Natural killer cell treated with Interleukin-12 subunit alpha and Interleukin-12 subunit beta and Interleukin-15 and Interleukin-18, amount 100 ng/mL, for 72 hours (primary cell): ENCODE results near the gene CYP4F8. TPM values are rescaled to one million over a fixed set of nuclear protein-coding genes. Genes with fewer than 3 reads are reported as not detected.
"Not testable (repeated sequence)": the region's sequence is repeated elsewhere in the genome, so short reads cannot be mapped to it uniquely, and the experiment has no call there.

Source experiments
- ATAC-seq, 2 donors: fragments of 150-1000 bp; cut with Tn5 transposase in 1 of 2; sonication (Bioruptor Pico), chemical (Tn5 transposase) in 1 of 2; 2 replicates each; pipeline ENCODE4 v1.10.0; 2021
- DNase-seq: peaks from one replicate; pipeline ENCODE4 v3.0.0; 2022; ENCODE audit warnings: low spot score
- H3K27ac Mint-ChIP-seq, 2 donors: 1 replicate in 1 of 2; 2 replicates in 1 of 2; pipeline ENCODE4 v1.8.0; 2022; ENCODE audit warnings: mixed read lengths in 2 of 2, mild to moderate bottlenecking in 1 of 2, moderate library complexity in 1 of 2
- H3K27me3 Mint-ChIP-seq, 2 donors: 1 replicate in 1 of 2; 2 replicates in 1 of 2; pipeline ENCODE4 v1.8.0; 2022; ENCODE audit warnings: mixed read lengths in 2 of 2
- H3K36me3 Mint-ChIP-seq: one replicate; pipeline ENCODE4 v1.8.0; 2022; ENCODE audit warnings: mixed read lengths
- H3K4me1 Mint-ChIP-seq, 2 donors: 1 replicate in 1 of 2; 2 replicates in 1 of 2; pipeline ENCODE4 v1.8.0; 2022; ENCODE audit warnings: low read depth in 2 of 2, mixed read lengths in 2 of 2, mild to moderate bottlenecking in 1 of 2
- H3K4me3 Mint-ChIP-seq: one replicate; pipeline ENCODE4 v1.8.0; 2022; ENCODE audit warnings: mixed read lengths
- H3K9me3 Mint-ChIP-seq: 2 replicates; pipeline ENCODE4 v1.8.0; 2022; ENCODE audit warnings: mixed read lengths
- total RNA-seq, 2 donors: library from RNA; stranded (reverse); gene quantifications; one replicate each; pipeline ENCODE4 v1.2.3, GENCODE V29; 2022

The CYP4F8 gene
- total RNA-seq, 2 donors from 2014 or later, result not detected

DNA sequence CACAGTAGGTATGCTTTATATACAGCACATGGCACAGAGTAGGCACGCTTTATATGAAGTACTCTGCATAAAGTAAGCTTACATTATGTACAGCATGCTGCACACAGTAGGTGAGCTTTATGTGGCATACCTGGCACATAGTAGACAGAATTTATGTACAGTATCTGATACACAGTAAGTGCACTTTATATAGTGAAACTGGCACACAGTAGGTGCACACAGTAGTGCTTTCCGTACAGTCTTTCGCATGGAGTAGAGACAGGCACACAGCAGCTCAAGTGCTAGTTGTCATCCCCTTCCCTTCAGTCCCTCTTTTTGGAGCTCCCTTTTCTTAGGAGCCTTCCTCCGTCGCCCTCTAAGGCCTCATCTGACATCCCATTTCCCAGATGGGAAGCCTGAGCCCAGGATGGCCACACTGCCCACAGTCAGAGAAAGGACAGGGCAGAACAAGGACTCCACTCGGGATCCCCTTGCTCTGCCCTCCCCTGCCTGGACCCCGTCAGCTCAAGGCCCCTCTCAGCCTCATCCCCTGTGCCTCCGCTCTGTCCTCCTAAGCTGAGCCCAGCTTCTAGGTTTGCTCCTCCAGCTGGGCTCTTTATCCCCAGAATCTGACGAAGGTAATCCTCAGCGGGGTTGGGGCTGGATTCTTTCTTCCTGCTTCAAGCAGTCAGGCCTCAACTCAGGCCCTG is 57.0 kb downstream of the CYP4F8 start:
- no peak overlapping the region for H3K27ac Mint-ChIP-seq
- ATAC-seq, result no peak
- H3K4me3 Mint-ChIP-seq, result no peak overlapping the region

DNA sequence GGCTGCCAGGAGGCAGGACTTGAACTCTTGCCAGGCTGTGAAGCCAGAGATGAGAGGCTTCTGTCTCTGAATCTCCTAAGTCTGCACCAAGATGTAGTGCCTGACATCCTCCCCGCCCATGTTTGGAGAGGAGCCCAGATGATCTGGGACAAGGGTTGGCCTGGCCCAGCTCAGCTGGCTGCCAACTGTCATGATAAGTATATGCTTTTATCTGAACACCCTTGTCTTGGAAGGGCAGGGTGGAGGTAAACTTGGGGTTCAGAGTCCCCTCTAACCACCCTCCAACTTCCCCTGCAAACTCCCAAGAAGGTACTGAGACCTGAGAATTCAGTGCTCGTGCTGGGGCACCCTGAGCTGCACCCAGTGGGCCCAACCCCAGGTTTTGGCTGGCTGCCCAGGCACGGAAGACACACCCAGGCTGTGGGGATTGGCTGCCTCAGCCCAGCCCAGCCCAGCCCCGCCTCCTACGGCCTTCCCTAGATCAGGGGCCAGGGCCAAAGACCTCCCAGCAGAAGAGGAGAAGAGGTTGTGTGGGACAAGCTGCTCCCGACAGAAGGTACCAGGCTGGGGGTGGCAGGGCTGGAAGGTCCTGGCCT is 57.7 kb downstream of the CYP4F8 start, which contains the start of gene CYP4F12:
Gene CYP4F12, plus strand, starts transcription at position 508 of the 596 bp plus-strand sequence. CDS start 443 bp downstream, outside the sequence.
- Mint-ChIP-seq H3K9me3 (peaks cover 3% of the 10 kb centered on the region), H3K4me1 (peaks cover 0 to 6% of the 10 kb centered on the region in 2 donors), H3K27ac (no peak within 1 kb of the TSS), H3K36me3 (peaks cover 4% of the 10 kb centered on the region), H3K27me3 (peaks cover 3 to 12% of the 10 kb centered on the region in 2 donors), H3K4me3 (no peak within 1 kb of the TSS)
- no peak for DNase-seq
- peak; percentile 32 to 45 for ATAC-seq

More for the DNA sequence above, 57.0 kb downstream of the CYP4F8 start:
- no peak for DNase-seq
- Mint-ChIP-seq H3K9me3 (no peaks in the 10 kb centered on the region), H3K27me3 (peaks cover 0 to 6% of the 10 kb centered on the region in 2 donors), H3K4me1 (peaks cover 0 to 6% of the 10 kb centered on the region in 2 donors), H3K36me3 (no peaks in the 10 kb centered on the region)

DNA sequence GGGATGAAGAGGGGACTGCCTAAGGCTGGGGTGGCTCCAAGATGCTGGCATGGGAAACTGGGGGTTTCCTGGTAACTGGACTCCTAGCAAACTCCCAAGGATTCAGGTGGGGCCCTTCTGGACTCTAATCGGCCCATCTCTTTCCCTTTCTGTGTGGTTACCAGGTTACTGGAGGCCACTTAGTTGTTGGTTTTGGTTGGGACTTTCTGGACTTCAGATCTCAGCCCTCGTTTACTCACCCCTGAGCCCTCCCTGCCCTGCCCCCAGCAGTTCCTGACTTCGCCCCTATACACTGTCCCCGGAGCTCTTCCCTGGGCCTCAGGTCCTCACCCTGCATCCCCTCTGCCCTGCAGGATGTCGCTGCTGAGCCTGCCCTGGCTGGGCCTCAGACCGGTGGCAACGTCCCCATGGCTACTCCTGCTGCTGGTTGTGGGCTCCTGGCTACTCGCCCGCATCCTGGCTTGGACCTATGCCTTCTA is 58.2 kb downstream of the CYP4F8 start:
- DNase-seq (no peak), ATAC-seq (peak; percentile 15 to 18)
- Mint-ChIP-seq H3K27me3 (peaks cover 8 to 18% of the 10 kb centered on the region in 2 donors), H3K4me3 (no peak overlapping the region), H3K4me1 (peaks cover 0 to 11% of the 10 kb centered on the region in 2 donors), H3K27ac (no peak overlapping the region), H3K36me3 (peaks cover 9% of the 10 kb centered on the region), H3K9me3 (peaks cover 7% of the 10 kb centered on the region)

DNA sequence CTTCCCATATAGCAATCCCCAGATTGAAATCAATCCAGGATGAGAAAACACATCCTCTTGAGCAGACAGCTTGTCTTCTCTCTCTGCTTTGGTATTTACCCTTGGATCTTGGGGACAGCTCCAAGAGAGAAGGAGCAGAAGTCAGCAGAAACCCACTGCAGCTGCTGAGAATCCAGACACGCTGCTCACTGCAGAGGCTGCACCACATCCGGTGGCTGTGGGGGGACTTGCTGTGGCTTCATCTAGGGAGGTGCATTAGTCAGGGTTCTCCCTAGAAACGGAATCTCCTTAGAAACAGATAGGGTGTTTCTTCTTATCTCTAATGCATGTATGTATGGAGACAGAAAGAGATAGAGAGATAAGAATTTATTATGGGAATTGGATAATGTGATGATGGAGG is 60.5 kb downstream of the CYP4F8 start:
- no peak for ATAC-seq
- peaks cover 7% of the 10 kb centered on the region for H3K9me3 Mint-ChIP-seq

DNA sequence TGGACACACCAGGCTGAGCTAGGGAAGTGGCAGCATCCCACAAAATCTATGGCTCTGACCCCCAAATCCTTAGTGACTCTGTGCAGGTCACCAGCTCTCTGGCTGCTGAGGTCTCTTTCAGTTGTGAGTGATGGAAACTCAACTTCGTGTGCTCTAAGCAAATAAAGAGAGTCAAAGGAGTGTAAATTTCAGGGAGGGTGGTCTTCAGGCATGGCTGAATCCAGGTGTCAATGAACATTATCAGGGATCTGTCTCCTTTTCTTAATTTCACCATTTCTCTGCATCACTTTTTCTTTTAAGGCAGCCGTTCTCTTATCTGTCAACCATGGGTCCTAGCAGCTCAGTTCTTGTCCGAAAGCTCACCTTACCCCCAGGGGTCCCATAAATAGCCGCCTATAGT is 64.1 kb downstream of the CYP4F8 start:
- no peak for ATAC-seq
- DNase-seq, result no peak
- peaks cover 22 to 56% of the 10 kb centered on the region in 2 donors for H3K27me3 Mint-ChIP-seq

More for the DNA sequence above, 60.5 kb downstream of the CYP4F8 start:
- Mint-ChIP-seq H3K4me1 (peaks cover 0 to 11% of the 10 kb centered on the region in 2 donors), H3K36me3 (peaks cover 10% of the 10 kb centered on the region), H3K27me3 (peaks cover 16 to 36% of the 10 kb centered on the region in 2 donors), H3K4me3 (no peak overlapping the region), H3K27ac (no peak overlapping the region)
- DNase-seq, result no peak

DNA sequence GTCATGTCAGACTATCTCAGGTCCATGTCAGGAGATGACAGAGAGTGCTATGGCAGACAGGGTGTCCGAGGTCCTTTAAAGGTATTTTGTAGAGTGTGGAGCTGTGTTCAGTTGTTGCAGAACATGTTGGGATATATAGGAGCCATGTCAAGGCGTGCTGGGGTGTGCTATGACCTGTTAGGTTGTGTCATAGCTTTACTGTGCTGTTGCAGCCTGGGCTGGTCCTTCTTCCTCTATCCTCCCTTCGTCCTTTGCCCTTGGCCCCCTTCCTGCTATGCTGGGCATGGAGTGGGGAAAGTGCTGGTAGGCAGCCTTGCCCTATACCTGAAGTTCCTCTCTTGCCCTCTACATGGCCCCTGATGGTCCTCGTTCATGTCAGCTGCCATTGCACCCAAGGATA is 64.8 kb downstream of the CYP4F8 start:
- H3K9me3 Mint-ChIP-seq, result peaks cover 10% of the 10 kb centered on the region
- not testable (repeated sequence) for DNase-seq, H3K27ac Mint-ChIP-seq, ATAC-seq, H3K4me3 Mint-ChIP-seq, H3K4me1 Mint-ChIP-seq, H3K36me3 Mint-ChIP-seq
- H3K27me3 Mint-ChIP-seq, result peaks cover 25 to 64% of the 10 kb centered on the region in 2 donors

More for the DNA sequence above, 64.1 kb downstream of the CYP4F8 start:
- Mint-ChIP-seq H3K4me1 (peaks cover 0 to 11% of the 10 kb centered on the region in 2 donors), H3K4me3 (no peak overlapping the region), H3K36me3 (peaks cover 10% of the 10 kb centered on the region), H3K9me3 (peaks cover 7% of the 10 kb centered on the region), H3K27ac (no peak overlapping the region)

Other genes with a start within 250 kb of the CYP4F8 start
- 10 to 100 TPM; 61.4 to 78.3 TPM for gene AKAP8, start 235.4 kb upstream of the CYP4F8 start, total RNA-seq
- 100 to 1,000 TPM in 1 of 2 donors, 10 to 100 TPM in 1; 72.8 to 123 TPM for gene AKAP8L, start 196.2 kb upstream of the CYP4F8 start, total RNA-seq
- gene WIZ, start 165.3 kb upstream of the CYP4F8 start, total RNA-seq, result 10 to 100 TPM; 27.3 to 46.3 TPM
- gene RASAL3, start 150.7 kb upstream of the CYP4F8 start, total RNA-seq, result 100 to 1,000 TPM; 129 to 158 TPM
- gene PGLYRP2, start 135.7 kb upstream of the CYP4F8 start, total RNA-seq, result not detected
- under 1 TPM; 0.24 to 0.86 TPM for gene CYP4F22, start 106.7 kb upstream of the CYP4F8 start, total RNA-seq
- under 1 TPM in 1 of 2 donors, not detected in 1; 0.12 TPM for gene CYP4F3, start 25.7 kb downstream of the CYP4F8 start, total RNA-seq
- not detected for gene CYP4F12, start 57.9 kb downstream of the CYP4F8 start, total RNA-seq
- not detected for gene OR10H2, start 112.8 kb downstream of the CYP4F8 start, total RNA-seq
- not detected for gene OR10H3, start 122.8 kb downstream of the CYP4F8 start, total RNA-seq
- gene OR10H5, start 172.4 kb downstream of the CYP4F8 start, total RNA-seq, result not detected
- gene OR10H1, start 200.4 kb downstream of the CYP4F8 start, total RNA-seq, result under 1 TPM; 0.07 to 0.20 TPM